NCI-H345 (cell line): ENCODE measurements around the gene CDH1.

Experiments used
- DNase-seq: peaks from one replicate; lab custom pipeline; 2025; lab: John Stamatoyannopoulos, UW

The CDH1 gene

DNA sequence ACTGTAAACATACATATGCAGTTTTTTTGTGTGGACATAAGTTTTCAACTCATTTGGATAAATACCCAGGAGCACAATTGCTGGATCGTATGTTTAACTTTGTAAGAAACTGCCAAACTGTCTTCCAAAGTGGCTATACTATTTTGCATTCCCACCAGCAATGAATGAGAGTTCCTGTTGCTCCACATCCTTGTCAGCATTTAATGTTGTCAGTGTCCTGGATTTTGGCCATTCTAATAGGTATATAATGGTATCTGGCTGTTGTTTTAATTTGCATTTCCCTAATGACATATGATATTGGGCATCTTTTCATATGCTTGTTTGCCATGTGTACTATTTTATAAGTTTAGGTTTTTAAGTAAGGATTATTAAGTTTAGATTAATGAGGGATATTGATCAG lies 120.4 kb downstream of the CDH1 start:
- DNase-seq, result no peak

DNA sequence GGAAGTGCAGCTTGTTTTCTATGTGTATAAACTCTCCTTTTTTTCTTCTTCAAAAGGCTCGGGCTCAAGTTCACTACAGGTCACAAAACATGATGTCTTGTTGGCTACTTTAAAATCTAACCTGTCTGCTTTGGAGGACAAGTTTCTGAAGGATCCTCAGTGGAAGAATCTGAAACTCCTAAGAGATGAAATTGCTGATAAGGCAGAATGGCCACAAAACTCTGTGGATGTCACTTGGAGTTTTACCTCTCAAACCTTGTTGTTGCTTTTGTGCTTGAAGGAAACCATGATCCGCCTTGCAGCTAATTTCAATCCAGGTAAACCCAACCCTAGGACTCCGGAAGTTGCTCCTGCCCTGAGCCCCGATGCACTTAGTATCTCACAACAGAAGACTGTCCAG lies 122.7 kb downstream of the CDH1 start:
- DNase-seq, result no peak

GRCh38 chr16:68860978-68861892 lies 124.1 kb downstream of the CDH1 start:
- DNase-seq, result no peak

DNA sequence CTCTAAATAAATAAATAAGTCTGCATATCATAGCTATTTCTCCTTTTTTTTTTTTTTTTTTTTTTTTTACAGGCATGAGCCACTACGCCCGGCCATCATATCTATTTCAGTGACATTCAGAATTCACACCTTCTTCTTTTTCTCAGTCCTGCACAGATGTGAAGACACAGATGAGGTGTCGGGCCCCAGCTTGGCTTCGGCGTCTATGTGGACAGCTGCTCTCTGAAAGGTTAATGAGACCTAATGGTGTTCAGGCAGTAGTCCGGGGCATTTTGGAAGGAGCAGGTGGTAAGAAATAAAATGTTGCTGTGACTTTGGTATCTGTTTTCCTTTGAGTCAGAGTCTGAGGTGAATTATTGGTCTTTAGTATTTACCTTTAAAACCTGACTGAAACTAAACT lies 129.8 kb downstream of the CDH1 start:
- DNase-seq, result no peak

- no peak for DNase-seq
Measured at GRCh38 chr16:68869492-68870088, 132.5 kb downstream of the CDH1 start.

GRCh38 chr16:68873635-68874471 lies 136.8 kb downstream of the CDH1 start:
- no peak for DNase-seq

DNA sequence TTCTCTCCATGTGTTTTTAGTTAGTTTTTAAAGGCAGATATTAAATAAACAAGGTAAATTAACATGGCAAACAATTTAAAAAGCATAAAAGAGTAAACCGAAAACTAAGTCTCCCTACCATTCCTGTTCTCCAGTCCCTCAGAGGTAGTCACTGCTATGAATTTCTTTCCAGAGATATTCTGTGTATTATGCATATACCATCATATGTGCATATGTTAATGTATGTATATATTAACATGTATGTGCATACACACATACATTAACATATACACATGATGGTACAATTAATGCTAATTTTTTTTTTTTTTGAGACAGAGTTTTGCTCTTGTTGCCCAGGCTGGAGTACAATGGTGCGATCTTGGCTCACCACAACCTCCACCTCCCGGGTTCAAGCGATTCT lies 138.8 kb downstream of the CDH1 start:
- no peak for DNase-seq

- no peak for DNase-seq
Measured at GRCh38 chr16:68883685-68884084, 146.6 kb downstream of the CDH1 start.

DNA sequence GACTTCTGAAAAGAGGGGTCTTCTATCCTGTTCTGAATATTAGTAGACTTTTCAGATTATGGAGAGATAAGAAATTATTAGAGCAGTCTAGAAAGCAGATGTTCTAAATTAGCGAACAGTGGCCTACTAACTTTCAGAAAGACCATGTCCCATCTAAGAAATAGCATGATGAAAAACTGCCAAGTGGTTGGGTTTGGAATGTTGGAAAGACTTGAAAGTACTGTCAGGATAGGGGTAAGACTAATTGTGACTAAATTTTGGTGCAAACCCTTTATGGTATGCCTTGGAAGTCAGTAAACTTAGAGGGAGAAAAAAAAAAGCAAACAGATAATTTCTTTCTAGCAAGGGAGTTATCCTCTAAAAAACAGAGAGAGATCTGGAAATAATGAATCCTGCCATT lies 147.3 kb downstream of the CDH1 start:
- no peak for DNase-seq
